A549 (cell line): ENCODE results near the gene KIAA0930. TPM values are rescaled to one million over a fixed set of nuclear protein-coding genes. Genes with fewer than 3 reads are reported as not detected.

Experiments
- ATAC-seq, 2 experiments: fragments of 200-7000 bp in 1 of 2; fragments of >200 bp in 1 of 2; cut with Nextera tagmentation in 1 of 2; cut with Tn5 transposase in 1 of 2; 3 replicates each; pipeline versions ENCODE4 v1.8.0 to v1.9.1; 2018 to 2020; ENCODE audit warnings: mild to moderate bottlenecking in 1 of 2, moderate library complexity in 1 of 2
- CTCF ChIA-PET: fragments of 300-600 bp; sonication (Branson Sonifier 250); formaldehyde crosslinking; extraction: SDS; loops from one replicate; lab custom pipeline; 2021; ENCODE audit warnings: antibody characterized with exemption, inconsistent platforms; lab: Yijun Ruan, JAX
- POLR2A ChIA-PET: fragments of 350-600 bp; formaldehyde crosslinking; extraction: SDS; loops from one replicate; lab custom pipeline; 2021; ENCODE audit warnings: antibody characterized with exemption, inconsistent platforms; lab: Yijun Ruan, JAX
- DNase-seq, 2 experiments: peaks; one replicate each; pipeline versions ENCODE4 v3.0.0 to v3.0.0-alpha.2; 2011 to 2016; ENCODE audit warnings: low read depth in 1 of 2, low spot score in 1 of 2
- FAIRE-seq: peaks from 2 replicates; lab custom pipeline; 2011; peaks lifted over from hg19 to GRCh38; lab: Jason Lieb, UNC
- H3K27ac ChIP-seq, 2 experiments: fragments of >200 bp; sonication (Bioruptor Twin); formaldehyde crosslinking; 3 replicates each; pipeline ENCODE4 v1.5.1; 2016 to 2017
- H3K4me1 ChIP-seq: fragments of >200 bp; sonication (Bioruptor Twin); formaldehyde crosslinking; 3 replicates; pipeline ENCODE4 v1.6.1; 2016
- H3K4me2 ChIP-seq: fragments of >200 bp; sonication (Bioruptor Twin); formaldehyde crosslinking; 3 replicates; pipeline ENCODE4 v1.6.1; 2016
- H3K4me3 ChIP-seq: fragments of >200 bp; sonication (Bioruptor Twin); formaldehyde crosslinking; 3 replicates; pipeline ENCODE4 v1.5.1; 2016
- H3K9me3 ChIP-seq: fragments of >200 bp; sonication (Bioruptor Twin); formaldehyde crosslinking; 3 replicates; pipeline ENCODE4 v1.6.1; 2016
- ESRRA ChIP-seq: fragments of 150-350 bp; IDR thresholded peaks from 2 replicates; pipeline ENCODE4 v1.6.1; 2014; ENCODE audit warnings: mild to moderate bottlenecking, low read length, borderline replicate concordance
- FOSL2 ChIP-seq, 2 experiments: fragments of 450-650 bp in 1 of 2; fragments of >200 bp in 1 of 2; sonication (Bioruptor Twin) in 1 of 2; formaldehyde crosslinking; IDR thresholded peaks; 2 replicates each; pipeline versions ENCODE4 v1.5.0 to v1.6.1; 2016 to 2020; ENCODE audit warnings: mild to moderate bottlenecking in 1 of 2, moderate library complexity in 1 of 2
- GATA3 ChIP-seq: IDR thresholded peaks from 2 replicates; pipeline ENCODE4 v1.6.1; 2012; ENCODE audit warnings: borderline replicate concordance
- HDAC2 ChIP-seq: fragments of 200-600 bp; sonication (generic); IDR thresholded peaks from 2 replicates; pipeline ENCODE4 v1.6.1; 2016
- HOXA7 ChIP-seq: fragments of 250-450 bp; sonication (Bioruptor Pico); IDR thresholded peaks from 2 replicates; pipeline ENCODE4 v1.5.0; 2020; ENCODE audit warnings: mild to moderate bottlenecking, moderate library complexity
- JUN ChIP-seq, 2 experiments: fragments of >200 bp; sonication (Bioruptor Twin); formaldehyde crosslinking; IDR thresholded peaks; 2 replicates in 1 of 2; 3 replicates in 1 of 2; pipeline ENCODE4 v1.6.1; 2016 to 2017
- MAFK ChIP-seq: fragments of 450-650 bp; IDR thresholded peaks from 2 replicates; pipeline ENCODE4 v1.6.1; 2014; ENCODE audit not compliant: partially characterized antibody
- NFE2L2 ChIP-seq: fragments of 150-350 bp; conservative IDR thresholded peaks from 2 replicates; pipeline ENCODE4 v1.6.1; 2014; ENCODE audit warnings: low read length
- NR3C1 ChIP-seq: fragments of >200 bp; sonication (Bioruptor Twin); formaldehyde crosslinking; IDR thresholded peaks from 3 replicates; pipeline ENCODE4 v1.6.1; 2017
- PHF8 ChIP-seq: fragments of 200-600 bp; sonication (generic); IDR thresholded peaks from 2 replicates; pipeline ENCODE4 v1.6.1; 2016; ENCODE audit warnings: low read depth, mild to moderate bottlenecking, antibody characterized with exemption, moderate library complexity, borderline replicate concordance
- RAD21 ChIP-seq, 2 experiments: fragments of >200 bp in 1 of 2; sonication (Bioruptor Twin) in 1 of 2; formaldehyde crosslinking in 1 of 2; IDR thresholded peaks in 1 of 2; conservative IDR thresholded peaks in 1 of 2; 2 replicates in 1 of 2; 3 replicates in 1 of 2; pipeline ENCODE4 v1.6.1; 2012 to 2018; ENCODE audit warnings: inconsistent platforms in 1 of 2
- RCOR1 ChIP-seq: fragments of 150-350 bp; IDR thresholded peaks from 2 replicates; pipeline ENCODE4 v1.6.1; 2014; ENCODE audit warnings: antibody characterized with exemption, low read length, low read depth
- RNF2 ChIP-seq: fragments of 200-600 bp; sonication (generic); IDR thresholded peaks from 2 replicates; pipeline ENCODE4 v1.6.1; 2016; ENCODE audit warnings: low read depth, mild to moderate bottlenecking, antibody characterized with exemption, moderate library complexity, borderline replicate concordance
- TFCP2L1 ChIP-seq: fragments of 250-450 bp; sonication (Bioruptor Pico); IDR thresholded peaks from 2 replicates; pipeline ENCODE4 v1.5.0; 2021; ENCODE audit warnings: mild to moderate bottlenecking
- ZFP36 ChIP-seq: fragments of 450-650 bp; IDR thresholded peaks from 2 replicates; pipeline ENCODE4 v1.6.1; 2014; ENCODE audit warnings: borderline replicate concordance; ENCODE audit not compliant: partially characterized antibody
- ZSCAN20 ChIP-seq: fragments of 250-450 bp; sonication (Bioruptor Pico); IDR thresholded peaks from 2 replicates; pipeline ENCODE4 v1.8.0; 2022; ENCODE audit warnings: mild to moderate bottlenecking, moderate library complexity
- WGBS: methylation state at CpG from one replicate; pipeline ENCODE4 v1.1.6; 2017; ENCODE audit errors: missing lambda C conversion rate; 5-methylcytosine and 5-hydroxymethylcytosine counted together
- polyA plus RNA-seq, 4 experiments: library from polyadenylated mRNA; depleted of rRNA in 3 of 4; stranded (reverse); fragments of >200 nt; fragmentation: RNase III in 1 of 4; extraction: RNeasy Plus Mini Kit Qiagen cat#74134 plus additional on column Dnase treatment in 1 of 4; gene quantifications; 2 replicates in 3 of 4; 3 replicates in 1 of 4; pipeline ENCODE4 v1.2.3, GENCODE V29; 2011 to 2017
- TF ChIP-seq, protein P1 (sequence below): IDR thresholded peaks from 2 replicates; pipeline ENCODE4 v1.6.1; 2012; ENCODE audit warnings: low read depth, borderline replicate concordance
- TF ChIP-seq, protein P2 (sequence below): fragments of 150-350 bp; IDR thresholded peaks from 2 replicates; pipeline ENCODE4 v1.6.1; 2014; ENCODE audit warnings: low read depth, mild to moderate bottlenecking, low read length
- TF ChIP-seq, protein P3 (sequence below): fragments of 450-650 bp; IDR thresholded peaks from 2 replicates; pipeline ENCODE4 v1.6.1; 2014; ENCODE audit warnings: antibody characterized with exemption
- TF ChIP-seq, protein P4 (sequence below): fragments of 250-450 bp; sonication (Bioruptor Pico); IDR thresholded peaks from 2 replicates; pipeline ENCODE4 v1.5.0; 2021; ENCODE audit warnings: mild to moderate bottlenecking, moderate library complexity, borderline replicate concordance

Gene KIAA0930
- polyA plus RNA-seq, 2 of the 4 experiments (the other 2 are of a cell fraction), result 47.7 to 60.0 TPM

DNA sequence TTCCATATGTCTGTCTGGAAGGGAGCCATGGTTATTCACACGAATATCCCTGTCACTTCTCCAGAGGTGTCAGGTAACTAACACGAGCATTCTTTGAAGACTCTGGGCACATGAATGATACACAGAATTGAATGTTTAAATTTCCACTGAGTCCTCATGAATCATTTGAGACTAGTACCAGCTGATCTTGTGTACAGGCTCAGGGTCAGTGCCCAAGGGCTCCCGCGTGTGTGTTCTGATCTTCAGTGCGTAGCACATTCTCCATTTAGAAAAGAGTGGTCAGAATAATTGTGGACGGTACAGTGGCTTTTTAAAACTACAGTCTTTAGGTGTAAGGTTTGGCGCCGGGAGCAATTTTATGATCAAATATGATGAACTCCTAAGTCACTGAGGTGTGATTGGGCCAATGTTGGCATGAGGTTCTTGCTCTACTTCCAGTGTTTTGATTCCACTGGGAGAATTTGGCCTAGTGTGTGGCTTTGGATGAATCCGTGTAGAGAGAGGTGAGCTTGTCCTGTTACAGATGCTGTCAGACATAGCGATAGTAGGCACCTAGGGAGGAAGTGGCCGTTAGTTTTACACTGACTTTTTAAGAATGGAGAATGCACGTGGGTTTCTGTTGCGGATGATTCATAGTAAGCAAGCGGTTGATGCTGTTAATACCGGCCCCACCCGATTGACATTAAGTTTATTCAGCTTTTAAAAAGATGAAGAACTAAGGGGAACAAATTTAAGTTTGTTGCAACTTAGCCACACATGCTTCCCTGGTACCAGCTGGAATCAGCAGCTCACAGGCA lies 54.8 kb downstream of the KIAA0930 start:
- CTCF ChIA-PET, result interaction anchor here (1.0 to 2.0 kb wide), 2 partner anchors 78 to 85 kb away, joined by 3 to 4 read pairs; no protein-coding TSS in a partner anchor
- DNase-seq (no peak), ATAC-seq (no peak), FAIRE-seq (no peak)
- Histone ChIP-seq H3K4me2 (no peak overlapping the region), H3K4me3 (no peak overlapping the region), H3K4me1 (no peaks in the 10 kb centered on the region), H3K9me3 (no peaks in the 10 kb centered on the region), H3K27ac (no peak overlapping the region)
- 81% methylated on average over 16 of the region's 16 CpGs for WGBS
- POLR2A ChIA-PET, result no interaction called here
- TF ChIP-seq, protein P1, sequence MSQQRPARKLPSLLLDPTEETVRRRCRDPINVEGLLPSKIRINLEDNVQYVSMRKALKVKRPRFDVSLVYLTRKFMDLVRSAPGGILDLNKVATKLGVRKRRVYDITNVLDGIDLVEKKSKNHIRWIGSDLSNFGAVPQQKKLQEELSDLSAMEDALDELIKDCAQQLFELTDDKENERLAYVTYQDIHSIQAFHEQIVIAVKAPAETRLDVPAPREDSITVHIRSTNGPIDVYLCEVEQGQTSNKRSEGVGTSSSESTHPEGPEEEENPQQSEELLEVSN, result no peak
- no peak for TF ChIP-seq ZFP36
- no peak for TF ChIP-seq TFCP2L1 (CRISPR knock-in tag)
- no peak for TF ChIP-seq NFE2L2
- TF ChIP-seq RCOR1, result no peak
- TF ChIP-seq, protein P2, sequence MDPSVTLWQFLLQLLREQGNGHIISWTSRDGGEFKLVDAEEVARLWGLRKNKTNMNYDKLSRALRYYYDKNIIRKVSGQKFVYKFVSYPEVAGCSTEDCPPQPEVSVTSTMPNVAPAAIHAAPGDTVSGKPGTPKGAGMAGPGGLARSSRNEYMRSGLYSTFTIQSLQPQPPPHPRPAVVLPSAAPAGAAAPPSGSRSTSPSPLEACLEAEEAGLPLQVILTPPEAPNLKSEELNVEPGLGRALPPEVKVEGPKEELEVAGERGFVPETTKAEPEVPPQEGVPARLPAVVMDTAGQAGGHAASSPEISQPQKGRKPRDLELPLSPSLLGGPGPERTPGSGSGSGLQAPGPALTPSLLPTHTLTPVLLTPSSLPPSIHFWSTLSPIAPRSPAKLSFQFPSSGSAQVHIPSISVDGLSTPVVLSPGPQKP, result no peak
- TF ChIP-seq, protein P3, sequence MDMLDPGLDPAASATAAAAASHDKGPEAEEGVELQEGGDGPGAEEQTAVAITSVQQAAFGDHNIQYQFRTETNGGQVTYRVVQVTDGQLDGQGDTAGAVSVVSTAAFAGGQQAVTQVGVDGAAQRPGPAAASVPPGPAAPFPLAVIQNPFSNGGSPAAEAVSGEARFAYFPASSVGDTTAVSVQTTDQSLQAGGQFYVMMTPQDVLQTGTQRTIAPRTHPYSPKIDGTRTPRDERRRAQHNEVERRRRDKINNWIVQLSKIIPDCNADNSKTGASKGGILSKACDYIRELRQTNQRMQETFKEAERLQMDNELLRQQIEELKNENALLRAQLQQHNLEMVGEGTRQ, result no peak
- TF ChIP-seq JUN (IDR thresholded peaks at IDR 0.05), result no peak
- no peak for TF ChIP-seq RAD21 (conservative IDR thresholded peaks at IDR 0.05 in 1 of 2, IDR thresholded peaks at IDR 0.05 in 1 of 2)
- no peak for TF ChIP-seq HOXA7 (CRISPR knock-in tag)
- no peak for TF ChIP-seq GATA3
- TF ChIP-seq RNF2, result no peak
- TF ChIP-seq NR3C1, result no peak
- no peak for TF ChIP-seq MAFK
- TF ChIP-seq PHF8, result no peak

DNA sequence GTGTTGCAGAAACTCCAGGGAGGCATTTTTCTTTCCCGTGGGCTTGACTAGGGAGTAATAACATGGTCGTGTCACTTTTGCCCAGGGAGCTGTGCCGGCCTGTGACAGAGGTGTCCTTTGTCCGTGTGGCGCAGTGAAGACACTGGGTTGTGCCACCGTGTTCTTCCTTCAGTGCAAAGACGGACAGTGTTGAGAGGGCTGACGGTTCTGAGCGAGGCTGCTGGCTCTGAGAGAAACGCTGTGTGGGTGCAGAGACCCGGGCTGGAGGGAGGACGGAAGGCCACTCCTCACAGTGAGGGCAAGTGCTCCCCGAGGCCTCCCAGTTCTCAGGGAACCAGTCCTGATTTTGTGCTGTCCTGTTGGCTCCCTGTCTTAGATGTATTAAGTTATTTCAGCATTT lies 56.7 kb downstream of the KIAA0930 start:
- no peak for FAIRE-seq
- no peaks in the 10 kb centered on the region for H3K9me3 ChIP-seq
- 92% methylated on average over 13 of the region's 13 CpGs for WGBS
- ATAC-seq, result no peak
- TF ChIP-seq HOXA7 (CRISPR knock-in tag) (no peak), ZSCAN20 (CRISPR knock-in tag) (no peak), HDAC2 (no peak), FOSL2 (IDR thresholded peaks at IDR 0.05) (no peak), FOSL2 (CRISPR knock-in tag; IDR thresholded peaks at IDR 0.05) (no peak), NR3C1 (no peak), ESRRA (no peak)
- TF ChIP-seq, protein P3, result no peak
- TF ChIP-seq, protein P4, sequence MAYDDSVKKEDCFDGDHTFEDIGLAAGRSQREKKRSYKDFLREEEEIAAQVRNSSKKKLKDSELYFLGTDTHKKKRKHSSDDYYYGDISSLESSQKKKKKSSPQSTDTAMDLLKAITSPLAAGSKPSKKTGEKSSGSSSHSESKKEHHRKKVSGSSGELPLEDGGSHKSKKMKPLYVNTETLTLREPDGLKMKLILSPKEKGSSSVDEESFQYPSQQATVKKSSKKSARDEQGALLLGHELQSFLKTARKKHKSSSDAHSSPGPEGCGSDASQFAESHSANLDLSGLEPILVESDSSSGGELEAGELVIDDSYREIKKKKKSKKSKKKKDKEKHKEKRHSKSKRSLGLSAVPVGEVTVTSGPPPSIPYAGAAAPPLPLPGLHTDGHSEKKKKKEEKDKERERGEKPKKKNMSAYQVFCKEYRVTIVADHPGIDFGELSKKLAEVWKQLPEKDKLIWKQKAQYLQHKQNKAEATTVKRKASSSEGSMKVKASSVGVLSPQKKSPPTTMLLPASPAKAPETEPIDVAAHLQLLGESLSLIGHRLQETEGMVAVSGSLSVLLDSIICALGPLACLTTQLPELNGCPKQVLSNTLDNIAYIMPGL (CRISPR knock-in tag), result no peak
- TF ChIP-seq, all 56 proteins: peak for 0
- DNase-seq, result no peak
- POLR2A ChIA-PET, result no interaction called here
- no peaks in the 10 kb centered on the region for H3K4me1 ChIP-seq
- H3K4me3 ChIP-seq, result no peak overlapping the region
- H3K27ac ChIP-seq, result no peak overlapping the region
- CTCF ChIA-PET, result no interaction called here
- no peak overlapping the region for H3K4me2 ChIP-seq
